Body of pancreas (tissue), 4 donors: ENCODE measurements around the gene C2CD4B. TPM values are rescaled to one million over a fixed set of nuclear protein-coding genes. Genes with fewer than 3 reads are reported as not detected.

Experiments
- ATAC-seq: fragments of 150-250 bp; one replicate; pipeline ENCODE4 v1.9.1; 2016
- DNase-seq, 4 donors: peaks; one replicate each; pipeline ENCODE4 v3.0.0-alpha.2; 2019
- H3K27ac ChIP-seq, 4 donors: fragments of 200-600 bp; sonication (generic); 1 replicate in 3 of 4; 2 replicates in 1 of 4; pipeline versions ENCODE4 v1.5.1 to v1.6.1; 2016 to 2019; ENCODE audit warnings: mild to moderate bottlenecking in 1 of 4, mixed read lengths in 1 of 4, moderate library complexity in 1 of 4
- H3K27me3 ChIP-seq, 2 donors: fragments of 200-600 bp; sonication (generic); one replicate each; pipeline ENCODE4 v1.6.0; 2016; ENCODE audit warnings: mild to moderate bottlenecking in 1 of 2
- H3K36me3 ChIP-seq, 2 donors: fragments of 200-600 bp; sonication (generic); replicated peaks in 1 of 2; 2 replicates each; pipeline ENCODE4 v1.5.1; 2016; ENCODE audit warnings: low read depth in 2 of 2; ENCODE audit not compliant: insufficient read depth in 1 of 2
- H3K4me1 ChIP-seq: fragments of 200-600 bp; sonication (generic); one replicate; pipeline ENCODE4 v1.6.0; 2016
- H3K4me3 ChIP-seq, 2 donors: fragments of 200-600 bp; sonication (generic); 1 replicate in 1 of 2; 2 replicates in 1 of 2; pipeline ENCODE4 v1.5.1; 2016 to 2019
- H3K9me3 ChIP-seq, 3 donors: fragments of 200-600 bp; sonication (generic); 1 replicate in 2 of 3; 2 replicates in 1 of 3; pipeline ENCODE4 v1.5.1; 2016
- POLR2A ChIP-seq, 3 donors: fragments of 450-650 bp; IDR thresholded peaks; one replicate each; pipeline ENCODE4 v1.6.1; 2016; ENCODE audit warnings: antibody characterized with exemption in 3 of 3, mild to moderate bottlenecking in 2 of 3
- WGBS, 2 donors: methylation state at CpG; one replicate each; pipeline ENCODE4 v1.1.5; 2017; 5-methylcytosine and 5-hydroxymethylcytosine counted together
- intact Hi-C: fragments of 100-400 bp; cut with DNase I; formaldehyde crosslinking; loops from one replicate; pipeline ENCODE4 v1.15.1; 2023
- total RNA-seq, 2 donors: library from RNA; depleted of rRNA; stranded (reverse); fragments of >200 nt; gene quantifications; one replicate each; pipeline ENCODE4 v1.1.0, GENCODE V29; 2016
- TF ChIP-seq, protein P1 (sequence below), 7 experiments: fragments of 450-650 bp in 4 of 7; fragments of 200-600 bp in 3 of 7; sonication (generic) in 3 of 7; IDR thresholded peaks; one replicate each; pipeline ENCODE4 v1.5.1; 2016 to 2019; ENCODE audit warnings: antibody characterized with exemption in 7 of 7

Gene C2CD4B
- total RNA-seq, 2 donors from 2014 or later = 75.8 to 142 TPM

DNA sequence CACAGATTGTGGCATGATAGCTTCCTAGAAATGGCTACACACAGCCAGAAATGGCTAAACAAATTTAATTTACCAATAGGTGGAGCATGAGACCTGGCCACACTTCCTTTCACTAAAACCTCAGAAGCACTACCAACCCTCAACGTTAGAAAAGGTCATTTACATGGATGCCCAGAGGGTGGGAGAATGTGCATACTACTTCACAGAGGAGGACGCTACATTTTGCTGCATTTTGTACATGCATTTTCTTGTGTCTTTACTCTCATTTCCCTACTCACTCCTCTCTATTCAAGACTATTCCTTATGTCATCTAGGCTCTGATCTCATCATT is 40.1 kb downstream of the C2CD4B start:
- ATAC-seq = peak; percentile 65
- no peak for TF ChIP-seq POLR2A (IDR thresholded peaks at IDR 0.05)
- TF ChIP-seq, protein P1, sequence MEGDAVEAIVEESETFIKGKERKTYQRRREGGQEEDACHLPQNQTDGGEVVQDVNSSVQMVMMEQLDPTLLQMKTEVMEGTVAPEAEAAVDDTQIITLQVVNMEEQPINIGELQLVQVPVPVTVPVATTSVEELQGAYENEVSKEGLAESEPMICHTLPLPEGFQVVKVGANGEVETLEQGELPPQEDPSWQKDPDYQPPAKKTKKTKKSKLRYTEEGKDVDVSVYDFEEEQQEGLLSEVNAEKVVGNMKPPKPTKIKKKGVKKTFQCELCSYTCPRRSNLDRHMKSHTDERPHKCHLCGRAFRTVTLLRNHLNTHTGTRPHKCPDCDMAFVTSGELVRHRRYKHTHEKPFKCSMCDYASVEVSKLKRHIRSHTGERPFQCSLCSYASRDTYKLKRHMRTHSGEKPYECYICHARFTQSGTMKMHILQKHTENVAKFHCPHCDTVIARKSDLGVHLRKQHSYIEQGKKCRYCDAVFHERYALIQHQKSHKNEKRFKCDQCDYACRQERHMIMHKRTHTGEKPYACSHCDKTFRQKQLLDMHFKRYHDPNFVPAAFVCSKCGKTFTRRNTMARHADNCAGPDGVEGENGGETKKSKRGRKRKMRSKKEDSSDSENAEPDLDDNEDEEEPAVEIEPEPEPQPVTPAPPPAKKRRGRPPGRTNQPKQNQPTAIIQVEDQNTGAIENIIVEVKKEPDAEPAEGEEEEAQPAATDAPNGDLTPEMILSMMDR (IDR thresholded peaks at IDR 0.05) = peak in 5 of 7 experiments; percentile 9 to 67 (median 56)
- peaks cover 34% of the 10 kb centered on the region for H3K4me1 ChIP-seq
- no peaks in the 10 kb centered on the region for H3K27me3 ChIP-seq
- DNase-seq = peak in 3 of 4 donors; percentile 23 to 46 (median 32)
- intact Hi-C loops = no loop called here
- H3K27ac ChIP-seq = peak overlapping the region; percentile 84 to 91 (median 86)
- no peak overlapping the region for H3K4me3 ChIP-seq
- no peaks in the 10 kb centered on the region for H3K36me3 ChIP-seq
- H3K9me3 ChIP-seq = no peaks in the 10 kb centered on the region
- WGBS, 2 donors = 35 to 37% methylated on average over 2 of the region's 2 CpGs

DNA sequence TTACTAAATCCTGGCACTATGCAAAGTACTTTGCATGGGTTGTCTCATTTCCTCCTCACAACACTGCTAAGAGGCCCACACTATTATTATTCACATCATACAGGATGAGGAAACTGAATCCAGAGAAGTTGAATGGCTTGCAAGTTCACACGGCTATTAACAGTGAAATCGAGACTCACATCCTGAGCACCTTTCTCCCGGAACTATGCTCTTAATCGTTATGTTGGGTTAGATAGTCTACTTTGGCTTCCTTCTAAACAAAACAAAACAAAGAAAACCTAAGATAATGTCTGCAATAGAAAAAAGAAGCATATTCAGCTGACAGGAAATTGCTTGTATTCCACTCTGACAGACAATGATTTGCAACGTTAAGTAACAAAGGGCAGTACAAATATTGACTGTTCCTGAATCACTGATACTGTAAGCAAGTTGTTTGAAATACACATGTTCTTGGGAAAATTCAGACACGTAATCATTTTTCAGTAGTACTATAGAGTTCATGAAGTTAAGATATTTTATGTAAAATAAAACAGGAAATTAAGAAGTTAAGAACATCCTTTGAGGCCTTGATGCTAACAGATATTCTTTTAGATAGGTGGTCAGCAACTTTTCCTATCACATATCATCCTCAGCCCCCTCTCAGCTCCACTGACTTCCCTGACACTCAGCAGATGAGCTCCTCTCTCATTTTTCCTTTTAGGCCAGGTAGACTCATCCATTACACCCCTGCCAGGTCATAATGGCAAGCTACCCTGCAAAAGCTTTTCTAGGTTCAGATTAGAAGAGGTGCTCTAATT is 40.7 kb downstream of the C2CD4B start:
- H3K27me3 ChIP-seq = no peaks in the 10 kb centered on the region
- intact Hi-C loops = no loop called here
- DNase-seq (no peak), ATAC-seq (peak; percentile 80)
- no peak for TF ChIP-seq POLR2A (IDR thresholded peaks at IDR 0.05)
- TF ChIP-seq, protein P1 (IDR thresholded peaks at IDR 0.05) = no peak
- no peaks in the 10 kb centered on the region for H3K36me3 ChIP-seq
- H3K4me1 ChIP-seq = peaks cover 36% of the 10 kb centered on the region
- H3K9me3 ChIP-seq = no peaks in the 10 kb centered on the region
- H3K4me3 ChIP-seq = no peak overlapping the region
- 11 to 15% methylated on average over 6 of the region's 6 CpGs for WGBS, 2 donors
- H3K27ac ChIP-seq = peak overlapping the region; percentile 84 to 91 (median 86)

DNA sequence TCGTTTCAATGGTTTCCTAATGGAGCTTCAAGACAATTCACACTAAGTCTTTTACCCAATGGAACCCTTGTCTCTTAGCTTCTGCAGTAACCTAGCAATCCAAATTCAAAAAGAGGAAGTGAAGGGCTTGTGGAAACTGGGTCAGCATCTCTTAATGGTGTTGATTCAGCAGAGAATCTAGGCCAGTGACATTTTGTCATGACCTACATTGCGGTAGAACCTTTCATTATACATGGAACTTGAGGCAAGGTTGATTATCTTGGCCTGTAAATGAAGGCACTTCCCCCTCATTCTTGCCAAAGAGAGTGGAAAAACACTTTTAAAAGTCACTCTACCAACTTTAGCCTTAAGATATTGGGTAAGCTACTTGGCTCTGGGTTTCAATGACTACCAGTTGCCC is 42.8 kb downstream of the C2CD4B start:
- intact Hi-C loops = no loop called here
- peaks cover 43% of the 10 kb centered on the region for H3K4me1 ChIP-seq
- no peak for DNase-seq
- H3K27ac ChIP-seq = no peak overlapping the region
- no peak overlapping the region for H3K4me3 ChIP-seq
- no peaks in the 10 kb centered on the region for H3K9me3 ChIP-seq
- no peak for TF ChIP-seq POLR2A (IDR thresholded peaks at IDR 0.05)
- TF ChIP-seq, protein P1 (IDR thresholded peaks at IDR 0.05) = no peak
- no peak for ATAC-seq
- WGBS, 2 donors = 82 to 97% methylated on average over 2 of the region's 2 CpGs
- no peaks in the 10 kb centered on the region for H3K36me3 ChIP-seq
- no peaks in the 10 kb centered on the region for H3K27me3 ChIP-seq

DNA sequence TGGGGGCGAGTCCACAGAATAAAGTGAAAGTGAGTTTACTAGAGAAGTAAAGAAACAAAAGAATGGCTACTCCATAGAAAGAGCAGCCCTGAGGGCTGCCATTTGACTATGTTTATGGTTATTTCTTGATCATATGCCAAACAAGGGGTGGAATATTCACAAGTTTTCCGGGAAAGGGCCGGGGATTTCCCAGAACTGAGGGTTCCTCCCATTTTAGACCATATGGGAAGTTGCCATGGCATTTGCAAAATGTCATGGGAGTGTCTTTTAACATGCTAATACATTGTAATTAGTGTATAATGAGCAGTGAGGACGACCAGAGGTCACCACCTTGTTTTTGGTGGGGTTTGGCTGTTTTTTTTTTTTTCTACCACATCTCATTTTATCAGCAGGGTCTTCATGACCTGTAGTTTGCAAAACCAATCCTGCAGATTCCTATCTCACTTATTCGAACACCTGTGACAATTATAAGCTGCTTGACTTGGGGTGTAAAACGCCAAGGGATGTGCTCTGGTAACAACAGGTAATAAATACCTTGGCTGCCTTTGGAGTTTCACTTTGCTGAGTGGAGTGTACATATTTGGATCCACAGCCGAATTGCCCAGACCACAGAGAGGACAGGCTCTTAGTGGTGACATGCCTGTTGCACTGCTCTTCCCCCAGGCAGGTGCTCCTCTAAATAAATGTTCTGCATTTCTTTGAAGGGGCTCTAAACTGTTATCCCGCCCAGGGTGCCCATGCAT is 43.6 kb downstream of the C2CD4B start:
- Histone ChIP-seq H3K4me3 (no peak overlapping the region), H3K36me3 (no peaks in the 10 kb centered on the region), H3K4me1 (peaks cover 46% of the 10 kb centered on the region), H3K27ac (no peak overlapping the region), H3K27me3 (no peaks in the 10 kb centered on the region), H3K9me3 (no peaks in the 10 kb centered on the region)
- DNase-seq (no peak), ATAC-seq (no peak)
- WGBS, 2 donors = 85 to 91% methylated on average over 8 of the region's 8 CpGs
- intact Hi-C loops = no loop called here
- no peak for TF ChIP-seq POLR2A (IDR thresholded peaks at IDR 0.05)
- TF ChIP-seq, protein P1 (IDR thresholded peaks at IDR 0.05) = no peak
